Measurements from ENCODE around the gene CNTN4. TPM values are rescaled to one million over a fixed set of nuclear protein-coding genes. Genes with fewer than 3 reads are reported as not detected.

The CNTN4 gene
- polyA plus RNA-seq, 3 donors from 2014 or later: not detected

GRCh38 chr3:2106438-2106837 lies 7.8 kb downstream of the CNTN4 start:
- H3K4me3 Mint-ChIP-seq: no peak overlapping the region
- H3K4me1 Mint-ChIP-seq: no peaks in the 10 kb centered on the region
- peaks cover 0 to 31% (median 12%) of the 10 kb centered on the region in 6 donors for H3K9me3 Mint-ChIP-seq
- no peaks in the 10 kb centered on the region for H3K36me3 Mint-ChIP-seq
- DNase-seq: no peak
- H3K27me3 Mint-ChIP-seq (ENCODE audit: low read depth in 3 of 3): no peaks in the 10 kb centered on the region
- no peak overlapping the region for H3K27ac Mint-ChIP-seq

GRCh38 chr3:2110597-2111117 lies 12.0 kb downstream of the CNTN4 start:
- DNase-seq: no peak
- peaks cover 0 to 43% (median 15%) of the 10 kb centered on the region in 6 donors for H3K9me3 Mint-ChIP-seq
- H3K27me3 Mint-ChIP-seq (ENCODE audit: low read depth in 3 of 3): no peaks in the 10 kb centered on the region

GRCh38 chr3:2114617-2115275 lies 16.1 kb downstream of the CNTN4 start:
- H3K4me3 Mint-ChIP-seq: no peak overlapping the region
- no peak overlapping the region for H3K27ac Mint-ChIP-seq
- H3K36me3 Mint-ChIP-seq: no peaks in the 10 kb centered on the region
- no peaks in the 10 kb centered on the region for H3K27me3 Mint-ChIP-seq (ENCODE audit: low read depth in 3 of 3)
- H3K4me1 Mint-ChIP-seq: no peaks in the 10 kb centered on the region
- H3K9me3 Mint-ChIP-seq: peaks cover 1 to 25% (median 9%) of the 10 kb centered on the region in 6 donors
- no peak for DNase-seq

More at GRCh38 chr3:2110597-2111117, 12.0 kb downstream of the CNTN4 start:
- H3K27ac Mint-ChIP-seq: no peak overlapping the region
- H3K36me3 Mint-ChIP-seq: no peaks in the 10 kb centered on the region
- H3K4me1 Mint-ChIP-seq: no peaks in the 10 kb centered on the region
- no peak overlapping the region for H3K4me3 Mint-ChIP-seq

GRCh38 chr3:2130726-2131125 lies 32.1 kb downstream of the CNTN4 start:
- Mint-ChIP-seq H3K9me3 (peaks cover 3 to 17% (median 6%) of the 10 kb centered on the region in 6 donors), H3K4me1 (no peaks in the 10 kb centered on the region), H3K27me3 (ENCODE audit: low read depth in 3 of 3) (peaks cover 0 to 2% (median 0%) of the 10 kb centered on the region in 3 donors), H3K27ac (no peak overlapping the region), H3K36me3 (no peaks in the 10 kb centered on the region), H3K4me3 (no peak overlapping the region)
- DNase-seq: no peak

GRCh38 chr3:2133146-2133545 lies 34.5 kb downstream of the CNTN4 start:
- Mint-ChIP-seq H3K27ac (no peak overlapping the region), H3K4me1 (no peaks in the 10 kb centered on the region), H3K9me3 (peaks cover 3 to 22% (median 8%) of the 10 kb centered on the region in 6 donors), H3K27me3 (ENCODE audit: low read depth in 3 of 3) (peaks cover 0 to 7% (median 0%) of the 10 kb centered on the region in 3 donors), H3K36me3 (peaks cover 0 to 5% (median 0%) of the 10 kb centered on the region in 3 donors), H3K4me3 (no peak overlapping the region)
- no peak for DNase-seq

GRCh38 chr3:2137651-2138050 lies 39.0 kb downstream of the CNTN4 start:
- peaks cover 0 to 5% (median 0%) of the 10 kb centered on the region in 3 donors for H3K36me3 Mint-ChIP-seq

GRCh38 chr3:2141482-2141881 lies 42.8 kb downstream of the CNTN4 start:
- Mint-ChIP-seq H3K4me1 (no peaks in the 10 kb centered on the region), H3K9me3 (peaks cover 0 to 19% (median 2%) of the 10 kb centered on the region in 6 donors), H3K4me3 (no peak overlapping the region), H3K36me3 (peaks cover 0 to 5% (median 0%) of the 10 kb centered on the region in 3 donors), H3K27ac (no peak overlapping the region), H3K27me3 (ENCODE audit: low read depth in 3 of 3) (peaks cover 0 to 1% (median 0%) of the 10 kb centered on the region in 3 donors)
- no peak for DNase-seq

More at GRCh38 chr3:2137651-2138050, 39.0 kb downstream of the CNTN4 start:
- no peak for DNase-seq
- Mint-ChIP-seq H3K4me3 (no peak overlapping the region), H3K9me3 (peaks cover 1 to 29% (median 6%) of the 10 kb centered on the region in 6 donors), H3K27me3 (ENCODE audit: low read depth in 3 of 3) (peaks cover 0 to 7% (median 0%) of the 10 kb centered on the region in 3 donors), H3K4me1 (no peaks in the 10 kb centered on the region), H3K27ac (no peak overlapping the region)

- Mint-ChIP-seq H3K27ac (no peak overlapping the region), H3K36me3 (no peaks in the 10 kb centered on the region), H3K4me3 (no peak overlapping the region), H3K9me3 (peaks cover 0 to 17% (median 4%) of the 10 kb centered on the region in 6 donors), H3K27me3 (ENCODE audit: low read depth in 3 of 3) (peaks cover 0 to 2% (median 0%) of the 10 kb centered on the region in 3 donors), H3K4me1 (no peaks in the 10 kb centered on the region)
- no peak for DNase-seq
Observed at GRCh38 chr3:2148561-2149340, 50.1 kb downstream of the CNTN4 start.

GRCh38 chr3:2153053-2153452 lies 54.4 kb downstream of the CNTN4 start:
- H3K27ac Mint-ChIP-seq: no peak overlapping the region

GRCh38 chr3:2153547-2153946 lies 54.9 kb downstream of the CNTN4 start:
- Mint-ChIP-seq H3K9me3 (peaks cover 2 to 12% (median 5%) of the 10 kb centered on the region in 6 donors), H3K27ac (no peak overlapping the region), H3K4me3 (no peak overlapping the region), H3K27me3 (ENCODE audit: low read depth in 3 of 3) (no peaks in the 10 kb centered on the region), H3K36me3 (no peaks in the 10 kb centered on the region), H3K4me1 (no peaks in the 10 kb centered on the region)
- no peak for DNase-seq

More at GRCh38 chr3:2153053-2153452, 54.4 kb downstream of the CNTN4 start:
- no peak for DNase-seq
- peaks cover 2 to 12% (median 5%) of the 10 kb centered on the region in 6 donors for H3K9me3 Mint-ChIP-seq
- H3K4me1 Mint-ChIP-seq: no peaks in the 10 kb centered on the region
- H3K36me3 Mint-ChIP-seq: no peaks in the 10 kb centered on the region
- H3K27me3 Mint-ChIP-seq (ENCODE audit: low read depth in 3 of 3): no peaks in the 10 kb centered on the region
- H3K4me3 Mint-ChIP-seq: no peak overlapping the region

- DNase-seq: no peak
- H3K36me3 Mint-ChIP-seq: no peaks in the 10 kb centered on the region
- H3K27ac Mint-ChIP-seq: no peak overlapping the region
- H3K4me1 Mint-ChIP-seq: no peaks in the 10 kb centered on the region
- H3K27me3 Mint-ChIP-seq (ENCODE audit: low read depth in 3 of 3): no peaks in the 10 kb centered on the region
- peaks cover 2 to 12% (median 5%) of the 10 kb centered on the region in 6 donors for H3K9me3 Mint-ChIP-seq
- H3K4me3 Mint-ChIP-seq: no peak overlapping the region
Observed at GRCh38 chr3:2154621-2155020, 56.0 kb downstream of the CNTN4 start.

- no peak overlapping the region for H3K4me3 Mint-ChIP-seq
- no peaks in the 10 kb centered on the region for H3K27me3 Mint-ChIP-seq (ENCODE audit: low read depth in 3 of 3)
- H3K9me3 Mint-ChIP-seq: peaks cover 2 to 24% (median 7%) of the 10 kb centered on the region in 6 donors
- no peaks in the 10 kb centered on the region for H3K36me3 Mint-ChIP-seq
- no peaks in the 10 kb centered on the region for H3K4me1 Mint-ChIP-seq
- no peak overlapping the region for H3K27ac Mint-ChIP-seq
- DNase-seq: no peak
Observed at GRCh38 chr3:2156244-2156847, 57.7 kb downstream of the CNTN4 start.

GRCh38 chr3:2158828-2159227 lies 60.2 kb downstream of the CNTN4 start:
- Mint-ChIP-seq H3K27ac (no peak overlapping the region), H3K36me3 (no peaks in the 10 kb centered on the region), H3K27me3 (ENCODE audit: low read depth in 3 of 3) (no peaks in the 10 kb centered on the region), H3K4me3 (no peak overlapping the region), H3K4me1 (no peaks in the 10 kb centered on the region), H3K9me3 (peaks cover 2 to 28% (median 11%) of the 10 kb centered on the region in 6 donors)
- DNase-seq: no peak

- DNase-seq: no peak
- Mint-ChIP-seq H3K27me3 (ENCODE audit: low read depth in 3 of 3) (no peaks in the 10 kb centered on the region), H3K36me3 (no peaks in the 10 kb centered on the region), H3K4me1 (no peaks in the 10 kb centered on the region), H3K27ac (no peak overlapping the region), H3K4me3 (no peak overlapping the region), H3K9me3 (peaks cover 3 to 13% (median 7%) of the 10 kb centered on the region in 6 donors)
Observed at GRCh38 chr3:2166552-2166951, 67.9 kb downstream of the CNTN4 start.
